Activated naive CD4-positive, alpha-beta T cell treated with anti-CD3 and anti-CD28 coated beads, Interleukin-2, amount 50 U/mL, for 72 hours (primary cell): ENCODE results near the gene MC5R. TPM values are rescaled to one million over a fixed set of nuclear protein-coding genes. Genes with fewer than 3 reads are reported as not detected.
"Not testable (repeated sequence)": the region's sequence is repeated elsewhere in the genome, so short reads cannot be mapped to it uniquely, and the experiment has no call there.

Source experiments
- ATAC-seq, 2 donors: fragments of 150-1000 bp; cut with Tn5 transposase; 2 replicates each; pipeline ENCODE4 v1.10.0; 2021; ENCODE audit warnings: mild to moderate bottlenecking in 2 of 2, moderate library complexity in 2 of 2
- DNase-seq, 2 donors: peaks; one replicate each; pipeline ENCODE4 v3.0.0; 2021 to 2022; ENCODE audit warnings: low spot score in 2 of 2
- H3K27ac Mint-ChIP-seq, 2 donors: one replicate each; pipeline ENCODE4 v1.8.0; 2022; ENCODE audit warnings: mild to moderate bottlenecking in 2 of 2, mixed read lengths in 2 of 2
- H3K36me3 Mint-ChIP-seq, 2 donors: one replicate each; pipeline ENCODE4 v1.8.0; 2022; ENCODE audit warnings: mixed read lengths in 2 of 2
- H3K9me3 Mint-ChIP-seq, 2 donors: one replicate each; pipeline ENCODE4 v1.8.0; 2022; ENCODE audit warnings: mixed read lengths in 2 of 2
- total RNA-seq, 2 donors: library from RNA; stranded (reverse); gene quantifications; one replicate each; pipeline ENCODE4 v1.2.3, GENCODE V29; 2022

The MC5R gene
- total RNA-seq, 2 donors from 2014 or later, result not detected

GRCh38 chr18:13826209-13826608, 2.3 kb downstream of the MC5R start:
- Mint-ChIP-seq H3K36me3 (no peaks in the 10 kb centered on the region), H3K27ac (no peak overlapping the region), H3K9me3 (no peaks in the 10 kb centered on the region)
- no peak for DNase-seq
- no peak for ATAC-seq

- DNase-seq, result no peak
- peaks cover 0 to 5% of the 10 kb centered on the region in 2 donors for H3K9me3 Mint-ChIP-seq
- ATAC-seq, result no peak
- H3K27ac Mint-ChIP-seq, result no peak overlapping the region
- no peaks in the 10 kb centered on the region for H3K36me3 Mint-ChIP-seq
These were observed 8.0 kb downstream of the MC5R start for GRCh38 chr18:13831864-13832508.

GRCh38 chr18:13834496-13835015, 10.6 kb downstream of the MC5R start:
- ATAC-seq (no peak), DNase-seq (no peak)
- peaks cover 0 to 5% of the 10 kb centered on the region in 2 donors for H3K9me3 Mint-ChIP-seq
- H3K27ac Mint-ChIP-seq, result no peak overlapping the region
- no peaks in the 10 kb centered on the region for H3K36me3 Mint-ChIP-seq

GRCh38 chr18:13835202-13835601, 11.3 kb downstream of the MC5R start:
- H3K36me3 Mint-ChIP-seq, result no peaks in the 10 kb centered on the region
- no peak for DNase-seq
- H3K9me3 Mint-ChIP-seq, result peaks cover 0 to 5% of the 10 kb centered on the region in 2 donors
- no peak for ATAC-seq
- no peak overlapping the region for H3K27ac Mint-ChIP-seq

GRCh38 chr18:13836559-13836958, 12.6 kb downstream of the MC5R start:
- H3K9me3 Mint-ChIP-seq, result peaks cover 0 to 5% of the 10 kb centered on the region in 2 donors
- no peak for ATAC-seq

GRCh38 chr18:13849791-13850190, 25.8 kb downstream of the MC5R start:
- no peak for ATAC-seq
- no peak for DNase-seq
- peaks cover 0 to 5% of the 10 kb centered on the region in 2 donors for H3K36me3 Mint-ChIP-seq
- H3K27ac Mint-ChIP-seq, result no peak overlapping the region
- peaks cover 7 to 17% of the 10 kb centered on the region in 2 donors for H3K9me3 Mint-ChIP-seq

More at GRCh38 chr18:13836559-13836958, 12.6 kb downstream of the MC5R start:
- no peaks in the 10 kb centered on the region for H3K36me3 Mint-ChIP-seq
- DNase-seq, result no peak
- H3K27ac Mint-ChIP-seq, result no peak overlapping the region

GRCh38 chr18:13862898-13863297, 38.9 kb downstream of the MC5R start:
- ATAC-seq, H3K27ac Mint-ChIP-seq, DNase-seq, H3K36me3 Mint-ChIP-seq, H3K9me3 Mint-ChIP-seq: not testable (repeated sequence)

- H3K36me3 Mint-ChIP-seq, result no peaks in the 10 kb centered on the region
- DNase-seq (no peak), ATAC-seq (no peak)
- no peak overlapping the region for H3K27ac Mint-ChIP-seq
- H3K9me3 Mint-ChIP-seq, result no peaks in the 10 kb centered on the region
These were observed 44.7 kb downstream of the MC5R start for GRCh38 chr18:13868501-13869271.

- ATAC-seq (no peak), DNase-seq (no peak)
- Mint-ChIP-seq H3K9me3 (no peaks in the 10 kb centered on the region), H3K36me3 (no peaks in the 10 kb centered on the region), H3K27ac (no peak overlapping the region)
These were observed 47.8 kb downstream of the MC5R start for GRCh38 chr18:13871701-13872100.

- no peak for DNase-seq
- H3K36me3 Mint-ChIP-seq, result no peaks in the 10 kb centered on the region
- no peaks in the 10 kb centered on the region for H3K9me3 Mint-ChIP-seq
- no peak overlapping the region for H3K27ac Mint-ChIP-seq
- no peak for ATAC-seq
These were observed 48.4 kb downstream of the MC5R start for GRCh38 chr18:13872373-13872772.

- ATAC-seq (no peak), DNase-seq (no peak)
- H3K9me3 Mint-ChIP-seq, result no peaks in the 10 kb centered on the region
- no peaks in the 10 kb centered on the region for H3K36me3 Mint-ChIP-seq
- H3K27ac Mint-ChIP-seq, result no peak overlapping the region
These were observed 49.0 kb downstream of the MC5R start for GRCh38 chr18:13872932-13873331.

GRCh38 chr18:13874558-13874957, 50.6 kb downstream of the MC5R start:
- DNase-seq (no peak), ATAC-seq (no peak)
- H3K36me3 Mint-ChIP-seq, result no peaks in the 10 kb centered on the region
- no peak overlapping the region for H3K27ac Mint-ChIP-seq
- no peaks in the 10 kb centered on the region for H3K9me3 Mint-ChIP-seq

Other genes starting within 250 kb of the MC5R start
- 10 to 100 TPM; 22.4 to 51.7 TPM for gene FAM210A, start 97.6 kb upstream of the MC5R start, total RNA-seq
- gene RNMT, start 97.5 kb upstream of the MC5R start, total RNA-seq, result 10 to 100 TPM; 30.7 to 65.3 TPM
- not detected for gene MC2R, start 91.4 kb downstream of the MC5R start, total RNA-seq